ENCODE results near the gene FSD1. TPM values are rescaled to one million over a fixed set of nuclear protein-coding genes. Genes with fewer than 3 reads are reported as not detected.

Gene FSD1
- total and polyA plus RNA-seq, 9 of the 15 experiments (the other 6 are each of a cell fraction or from before 2014, with no cell fraction given) = 0.11 to 1.9 (median 0.94) TPM; not detected in 1

GRCh38 chr19:4337906-4338440 is 33.6 kb downstream of the FSD1 start (continued):
- TF ChIP-seq SAFB (IDR thresholded peaks at IDR 0.05; ENCODE audit: borderline replicate concordance, low read depth, low read length) (no peak), ATF1 (CRISPR knock-in tag; IDR thresholded peaks at IDR 0.05) (no peak), ATF1 (tag; IDR thresholded peaks at IDR 0.05) (no peak; the same call in 1 of the 2 replicates), BHLHE40 (IDR thresholded peaks at IDR 0.05; ENCODE audit: low read length) (peak; percentile 26; the same call in 1 of the 2 replicates), CHD7 (IDR thresholded peaks at IDR 0.05; ENCODE audit: low read depth, low read length) (no peak), ZNF766 (CRISPR knock-in tag; conservative IDR thresholded peaks at IDR 0.05) (no peak), CBFB (CRISPR knock-in tag; IDR thresholded peaks at IDR 0.05) (no peak), OTX1 (CRISPR knock-in tag; IDR thresholded peaks at IDR 0.05) (no peak), HDAC6 (IDR thresholded peaks at IDR 0.05; ENCODE audit: low read depth, low read length) (no peak), PRDM10 (IDR thresholded peaks at IDR 0.05; ENCODE audit: partially characterized antibody) (no peak), ZNF41 (CRISPR knock-in tag; conservative IDR thresholded peaks at IDR 0.05) (no peak), TEAD4 (IDR thresholded peaks at IDR 0.05; ENCODE audit: low read length) (peak; percentile 58; the same call in 1 of the 2 replicates), TEAD4 (CRISPR knock-in tag; IDR thresholded peaks at IDR 0.05; ENCODE audit: borderline replicate concordance) (no peak)
